ENCODE results near the gene TLX2.
A peak's percentile ranks its signal among the peaks of the same experiment; 100 is the strongest.

Gene TLX2

DNA sequence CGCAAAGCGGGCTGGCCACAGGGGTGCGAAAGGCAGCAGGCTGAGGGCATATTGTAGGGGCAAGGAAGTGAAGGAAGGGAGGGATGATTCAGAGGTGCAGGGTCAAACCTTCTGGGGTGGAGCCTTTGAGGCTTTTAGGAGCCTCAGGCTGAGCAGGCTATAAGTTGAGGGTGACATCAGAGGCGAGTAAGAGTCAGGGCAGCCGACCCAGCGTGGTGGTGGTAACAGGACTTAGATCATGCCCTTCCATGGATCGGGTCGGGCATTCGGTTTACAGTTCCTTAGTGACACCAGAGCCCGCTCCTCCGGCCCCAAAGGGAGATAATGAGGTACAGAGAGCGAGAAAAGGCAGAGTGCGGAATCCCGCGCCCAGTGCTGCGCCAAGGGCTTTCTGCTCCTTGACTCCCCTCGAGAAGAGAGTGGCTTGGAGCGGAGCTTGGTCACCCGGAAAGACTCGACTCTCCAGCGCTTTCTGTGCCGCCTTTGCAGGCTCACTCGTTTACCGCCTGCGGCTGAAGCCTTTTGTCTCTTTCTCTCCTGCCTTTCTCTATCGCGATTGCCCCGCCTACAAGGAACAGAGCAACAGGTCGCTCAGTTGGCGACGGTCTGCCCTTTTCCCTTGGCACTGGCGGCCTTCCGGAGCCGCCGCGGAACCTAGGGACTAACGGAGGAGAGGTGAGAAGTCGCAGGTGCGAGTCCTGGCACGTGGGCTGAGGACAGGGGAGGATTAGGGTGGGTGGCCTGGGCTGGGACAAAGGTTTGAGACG, 15.6 kb upstream of the TLX2 start:
- peak overlapping the region; percentile 35 for H3K4me3 ChIP-seq (ENCODE audit: low read depth, low read length)
- TF ChIP-seq, protein P1, sequence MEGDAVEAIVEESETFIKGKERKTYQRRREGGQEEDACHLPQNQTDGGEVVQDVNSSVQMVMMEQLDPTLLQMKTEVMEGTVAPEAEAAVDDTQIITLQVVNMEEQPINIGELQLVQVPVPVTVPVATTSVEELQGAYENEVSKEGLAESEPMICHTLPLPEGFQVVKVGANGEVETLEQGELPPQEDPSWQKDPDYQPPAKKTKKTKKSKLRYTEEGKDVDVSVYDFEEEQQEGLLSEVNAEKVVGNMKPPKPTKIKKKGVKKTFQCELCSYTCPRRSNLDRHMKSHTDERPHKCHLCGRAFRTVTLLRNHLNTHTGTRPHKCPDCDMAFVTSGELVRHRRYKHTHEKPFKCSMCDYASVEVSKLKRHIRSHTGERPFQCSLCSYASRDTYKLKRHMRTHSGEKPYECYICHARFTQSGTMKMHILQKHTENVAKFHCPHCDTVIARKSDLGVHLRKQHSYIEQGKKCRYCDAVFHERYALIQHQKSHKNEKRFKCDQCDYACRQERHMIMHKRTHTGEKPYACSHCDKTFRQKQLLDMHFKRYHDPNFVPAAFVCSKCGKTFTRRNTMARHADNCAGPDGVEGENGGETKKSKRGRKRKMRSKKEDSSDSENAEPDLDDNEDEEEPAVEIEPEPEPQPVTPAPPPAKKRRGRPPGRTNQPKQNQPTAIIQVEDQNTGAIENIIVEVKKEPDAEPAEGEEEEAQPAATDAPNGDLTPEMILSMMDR (conservative IDR thresholded peaks at IDR 0.05; ENCODE audit: low read depth, low read length), result no peak
- DNase-seq (ENCODE audit: low read depth), result no peak

DNA sequence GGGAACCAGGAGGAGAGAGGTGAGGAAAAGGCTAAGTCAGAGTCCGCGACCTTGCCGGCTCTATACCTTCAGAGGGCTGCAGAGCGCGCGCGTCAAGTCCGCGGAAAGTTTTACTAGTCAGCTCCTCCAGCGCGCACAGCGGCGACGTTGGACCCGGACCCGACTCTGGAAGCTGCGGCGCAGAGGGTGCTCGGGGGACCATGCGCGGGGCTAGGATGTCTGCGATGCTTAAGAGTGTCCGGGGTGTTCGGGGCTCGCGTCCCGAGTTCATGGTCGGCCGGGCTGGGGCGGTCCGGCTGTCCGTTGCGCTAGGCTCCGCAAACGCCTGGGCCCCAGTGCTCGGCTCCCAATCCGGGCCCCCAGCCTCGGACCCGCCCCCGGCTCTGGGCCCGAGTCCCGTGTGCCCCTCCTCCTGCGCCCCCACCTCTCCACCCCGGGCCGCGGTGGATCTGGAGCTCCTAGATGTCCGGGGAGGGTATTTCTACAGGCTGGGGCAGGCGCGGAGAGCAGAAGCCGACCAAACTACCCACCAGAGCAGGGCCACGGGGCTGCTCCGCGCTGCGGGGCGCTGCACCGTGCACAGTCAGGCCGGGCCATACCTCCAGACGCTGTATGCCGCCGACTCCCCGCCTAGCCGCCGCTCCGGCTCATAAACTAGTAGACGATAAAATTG, 14.8 kb upstream of the TLX2 start, which contains the start of gene LBX2:
Gene LBX2, minus strand, starts transcription at position 337 of the 673 bp plus-strand sequence. Its CDS starts 66 bp downstream, at position 271.
- peak within 1 kb of the TSS; percentile 35 for H3K4me3 ChIP-seq (ENCODE audit: low read depth, low read length)
- DNase-seq (ENCODE audit: low read depth), result no peak
- TF ChIP-seq, protein P1 (conservative IDR thresholded peaks at IDR 0.05; ENCODE audit: low read depth, low read length), result no peak

DNA sequence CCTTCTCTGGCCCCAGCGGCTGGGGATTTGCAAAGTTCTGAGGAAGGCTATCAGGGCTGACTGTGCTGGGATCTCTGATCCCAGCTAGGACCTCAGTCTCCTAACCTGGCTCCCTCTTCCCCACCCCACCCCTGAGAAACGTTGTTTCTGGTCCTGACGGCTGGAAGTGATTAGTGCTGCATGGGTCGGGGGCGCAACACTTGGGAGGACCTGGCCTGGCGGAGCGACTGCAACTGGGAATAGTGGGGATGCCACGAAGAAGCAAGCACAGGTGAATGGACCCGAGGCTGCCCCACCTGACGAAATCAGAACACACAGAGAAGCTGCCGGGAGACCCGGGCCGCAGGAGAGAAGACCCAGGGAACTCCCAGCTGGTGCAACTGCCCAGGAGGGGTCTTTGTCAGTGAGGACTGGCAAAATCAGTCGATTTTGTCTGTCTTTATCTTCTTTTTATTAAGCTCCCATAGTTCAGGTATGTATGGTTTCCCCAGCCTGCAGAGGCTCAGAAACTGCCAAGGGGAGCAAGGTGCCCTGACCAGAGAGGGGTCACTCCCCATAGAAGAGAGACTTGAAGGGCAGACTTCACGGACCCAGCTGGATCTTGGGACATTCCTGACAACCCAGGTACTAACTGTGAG, 14.2 kb upstream of the TLX2 start:
- DNase-seq (ENCODE audit: low read depth), result no peak
- no peak overlapping the region for H3K4me3 ChIP-seq (ENCODE audit: low read depth, low read length)

DNA sequence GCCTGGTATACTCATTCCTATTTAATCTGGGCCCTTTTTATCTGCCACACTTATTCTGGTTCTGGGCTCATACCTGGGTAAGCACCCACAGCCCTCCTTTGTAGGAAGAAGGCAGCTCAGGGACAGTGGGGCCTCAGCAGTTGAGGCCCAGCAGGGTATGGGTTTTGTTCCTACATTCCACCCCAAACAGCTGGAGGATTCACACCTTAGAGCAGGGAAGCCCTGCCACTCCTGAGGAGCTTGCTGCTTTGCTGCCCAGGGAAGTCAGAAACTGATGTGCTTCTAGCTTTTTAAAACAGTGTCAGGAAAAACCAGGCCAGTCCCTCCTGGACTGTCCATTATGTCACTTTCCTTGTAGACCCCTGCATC, 13.7 kb upstream of the TLX2 start:
- TF ChIP-seq, protein P1 (conservative IDR thresholded peaks at IDR 0.05; ENCODE audit: low read depth, low read length), result no peak
- H3K4me3 ChIP-seq (ENCODE audit: low read depth, low read length), result no peak overlapping the region
- DNase-seq (ENCODE audit: low read depth), result no peak

More for the DNA sequence above, 14.2 kb upstream of the TLX2 start:
- TF ChIP-seq, protein P1 (conservative IDR thresholded peaks at IDR 0.05; ENCODE audit: low read depth, low read length), result no peak

DNA sequence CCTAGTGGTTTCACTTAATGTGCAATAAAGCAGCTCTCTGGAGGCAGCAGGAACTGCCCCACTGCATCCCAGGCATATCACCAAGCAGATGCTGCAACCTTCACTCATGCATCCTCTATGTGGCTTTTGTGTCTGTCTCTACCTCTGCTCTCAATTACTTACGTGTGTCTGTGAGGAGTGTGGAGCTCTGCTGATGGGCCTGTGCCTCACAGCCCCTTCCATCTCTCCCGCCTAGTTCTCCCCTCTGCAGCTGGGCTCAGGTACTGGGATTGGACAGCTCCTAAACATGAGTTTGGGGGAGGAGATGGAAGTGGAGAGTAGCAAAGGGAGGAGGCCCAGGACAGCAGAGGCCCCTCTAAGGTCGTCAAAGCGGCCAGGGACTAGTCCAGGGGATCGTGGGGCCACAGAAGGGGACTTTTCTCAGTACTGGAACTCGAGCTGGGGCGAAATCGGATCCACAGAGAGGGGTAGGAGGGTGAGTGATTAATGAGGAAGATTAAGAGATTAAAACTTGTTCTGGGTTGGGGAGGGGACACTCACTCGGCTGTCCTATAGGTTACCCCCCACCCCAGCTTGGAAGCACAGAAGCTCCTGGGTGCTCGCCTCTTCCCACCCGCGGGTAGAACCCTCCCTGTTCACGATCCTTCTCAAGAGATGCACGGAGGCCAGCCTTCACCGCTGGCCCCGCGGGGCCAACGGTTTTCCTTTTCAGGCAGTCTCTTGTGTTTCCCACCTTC, 12.7 kb upstream of the TLX2 start:
- TF ChIP-seq, protein P1 (conservative IDR thresholded peaks at IDR 0.05; ENCODE audit: low read depth, low read length), result no peak
- peak overlapping the region; percentile 74 for H3K4me3 ChIP-seq (ENCODE audit: low read depth, low read length)
- DNase-seq (ENCODE audit: low read depth), result no peak

DNA sequence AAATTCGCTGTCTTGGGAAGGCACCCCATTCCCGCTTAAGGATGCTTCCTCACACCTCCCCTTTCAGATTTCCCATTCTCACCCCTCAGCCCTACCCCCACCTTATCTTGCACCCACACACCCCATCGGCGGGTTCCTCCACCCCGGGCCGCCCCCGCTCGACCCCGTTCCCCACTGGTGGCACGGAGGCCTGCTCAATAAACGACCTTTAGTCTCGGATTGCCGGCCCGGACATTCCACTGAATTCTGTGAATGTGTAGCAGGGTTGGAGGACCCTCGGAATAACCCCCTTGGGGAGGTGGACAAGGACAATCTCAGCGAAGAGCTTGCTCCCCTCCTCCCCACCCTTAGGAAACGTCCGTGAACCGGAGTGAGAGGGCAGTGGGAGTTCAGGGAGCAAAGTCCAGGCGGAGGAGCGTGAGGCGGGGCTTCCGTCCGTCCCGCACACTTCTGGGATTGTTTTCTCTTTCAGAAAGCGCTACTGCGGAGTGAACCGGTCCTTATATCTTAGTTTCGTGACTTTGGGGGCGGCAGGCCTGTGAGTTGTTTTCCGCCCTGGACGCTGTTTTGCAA, 12.0 kb upstream of the TLX2 start:
- H3K4me3 ChIP-seq (ENCODE audit: low read depth, low read length), result peak overlapping the region; percentile 74
- no peak for DNase-seq (ENCODE audit: low read depth)
- TF ChIP-seq, protein P1 (conservative IDR thresholded peaks at IDR 0.05; ENCODE audit: low read depth, low read length), result no peak

Data from choroid plexus epithelial cell (primary cell).